ENCODE data around the gene HBE1. TPM values are rescaled to one million over a fixed set of nuclear protein-coding genes. Genes with fewer than 3 reads are reported as not detected.

The HBE1 gene
- total RNA-seq, 2 donors from 2014 or later: not detected

DNA sequence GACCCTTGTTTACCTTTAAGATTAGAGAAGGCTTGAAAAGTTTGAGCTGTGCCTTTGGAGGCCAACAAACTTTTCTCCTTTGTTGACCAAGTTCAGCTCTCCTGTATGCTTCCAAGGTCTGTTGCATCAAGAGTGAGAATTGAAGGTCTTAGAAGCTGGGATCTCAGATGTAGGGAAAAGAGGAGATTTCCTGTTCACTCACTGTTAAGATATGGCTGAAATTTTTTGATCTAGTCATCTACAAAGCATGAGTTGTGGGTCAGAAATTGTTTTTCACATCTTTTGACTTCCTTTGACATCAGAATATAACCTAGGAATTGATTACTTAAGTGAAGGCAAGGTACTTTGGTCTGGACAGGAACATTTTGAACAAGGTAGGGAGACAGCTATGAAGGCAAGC is 20.0 kb upstream of the HBE1 start:
- H3K27me3 ChIP-seq (replicated peaks; ENCODE audit: insufficient read depth): no peaks in the 10 kb centered on the region
- no peaks in the 10 kb centered on the region for H3K4me1 ChIP-seq (ENCODE audit: control insufficient read depth in 1 of 2, low read depth in 2 of 2)
- no peak overlapping the region for H3K27ac ChIP-seq
- no peaks in the 10 kb centered on the region for H3K9me3 ChIP-seq
- no peak for ATAC-seq (ENCODE audit: insufficient number of reproducible peaks, low FRiP score, low read depth)
- no peak overlapping the region for H3K4me3 ChIP-seq
- TF ChIP-seq, protein P1, sequence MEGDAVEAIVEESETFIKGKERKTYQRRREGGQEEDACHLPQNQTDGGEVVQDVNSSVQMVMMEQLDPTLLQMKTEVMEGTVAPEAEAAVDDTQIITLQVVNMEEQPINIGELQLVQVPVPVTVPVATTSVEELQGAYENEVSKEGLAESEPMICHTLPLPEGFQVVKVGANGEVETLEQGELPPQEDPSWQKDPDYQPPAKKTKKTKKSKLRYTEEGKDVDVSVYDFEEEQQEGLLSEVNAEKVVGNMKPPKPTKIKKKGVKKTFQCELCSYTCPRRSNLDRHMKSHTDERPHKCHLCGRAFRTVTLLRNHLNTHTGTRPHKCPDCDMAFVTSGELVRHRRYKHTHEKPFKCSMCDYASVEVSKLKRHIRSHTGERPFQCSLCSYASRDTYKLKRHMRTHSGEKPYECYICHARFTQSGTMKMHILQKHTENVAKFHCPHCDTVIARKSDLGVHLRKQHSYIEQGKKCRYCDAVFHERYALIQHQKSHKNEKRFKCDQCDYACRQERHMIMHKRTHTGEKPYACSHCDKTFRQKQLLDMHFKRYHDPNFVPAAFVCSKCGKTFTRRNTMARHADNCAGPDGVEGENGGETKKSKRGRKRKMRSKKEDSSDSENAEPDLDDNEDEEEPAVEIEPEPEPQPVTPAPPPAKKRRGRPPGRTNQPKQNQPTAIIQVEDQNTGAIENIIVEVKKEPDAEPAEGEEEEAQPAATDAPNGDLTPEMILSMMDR (IDR thresholded peaks at IDR 0.05): no peak
- no peaks in the 10 kb centered on the region for H3K36me3 ChIP-seq
- no peak for DNase-seq (ENCODE audit: low spot score)

DNA sequence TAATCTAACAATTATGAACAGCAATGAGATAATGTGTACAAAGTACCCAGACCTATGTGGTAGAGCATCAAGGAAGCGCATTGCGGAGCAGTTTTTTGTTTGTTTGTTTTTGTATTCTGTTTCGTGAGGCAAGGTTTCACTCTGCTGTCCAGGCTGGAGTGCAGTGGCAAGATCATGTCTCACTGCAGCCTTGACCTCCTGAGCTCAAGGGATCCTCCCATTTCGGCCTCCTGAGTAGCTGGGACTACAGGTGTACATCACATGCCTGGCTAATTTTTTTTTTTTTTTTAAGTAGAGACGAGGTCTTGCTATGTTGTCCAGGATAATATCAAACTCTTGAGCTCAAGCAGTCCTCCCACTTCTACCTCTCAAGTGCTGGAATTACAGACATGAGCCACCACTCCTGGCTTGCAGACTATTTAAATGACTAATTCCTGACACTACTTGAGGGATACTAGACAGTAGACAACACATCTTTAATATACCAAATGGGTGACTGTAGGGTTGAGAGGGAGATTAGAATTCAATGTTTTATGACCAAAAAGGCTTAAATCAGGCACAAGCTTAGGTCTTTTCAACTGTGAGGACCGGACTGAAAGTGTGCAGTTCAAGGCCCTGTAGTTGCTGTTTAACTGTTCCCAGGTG is 19.3 kb upstream of the HBE1 start:
- no peaks in the 10 kb centered on the region for H3K9me3 ChIP-seq
- TF ChIP-seq, protein P1 (IDR thresholded peaks at IDR 0.05): no peak
- ATAC-seq (ENCODE audit: insufficient number of reproducible peaks, low FRiP score, low read depth): no peak

DNA sequence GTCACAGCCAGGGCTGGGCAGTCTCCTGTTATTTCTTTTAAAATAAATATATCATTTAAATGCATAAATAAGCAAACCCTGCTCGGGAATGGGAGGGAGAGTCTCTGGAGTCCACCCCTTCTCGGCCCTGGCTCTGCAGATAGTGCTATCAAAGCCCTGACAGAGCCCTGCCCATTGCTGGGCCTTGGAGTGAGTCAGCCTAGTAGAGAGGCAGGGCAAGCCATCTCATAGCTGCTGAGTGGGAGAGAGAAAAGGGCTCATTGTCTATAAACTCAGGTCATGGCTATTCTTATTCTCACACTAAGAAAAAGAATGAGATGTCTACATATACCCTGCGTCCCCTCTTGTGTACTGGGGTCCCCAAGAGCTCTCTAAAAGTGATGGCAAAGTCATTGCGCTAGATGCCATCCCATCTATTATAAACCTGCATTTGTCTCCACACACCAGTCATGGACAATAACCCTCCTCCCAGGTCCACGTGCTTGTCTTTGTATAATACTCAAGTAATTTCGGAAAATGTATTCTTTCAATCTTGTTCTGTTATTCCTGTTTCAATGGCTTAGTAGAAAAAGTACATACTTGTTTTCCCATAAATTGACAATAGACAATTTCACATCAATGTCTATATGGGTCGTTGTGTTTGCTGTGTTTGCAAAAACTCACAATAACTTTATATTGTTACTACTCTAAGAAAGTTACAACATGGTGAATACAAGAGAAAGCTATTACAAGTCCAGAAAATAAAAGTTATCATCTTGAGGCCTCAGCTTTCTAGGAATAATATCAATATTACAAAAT is 18.6 kb upstream of the HBE1 start:
- TF ChIP-seq, protein P1 (IDR thresholded peaks at IDR 0.05): no peak
- Histone ChIP-seq H3K27me3 (replicated peaks; ENCODE audit: insufficient read depth) (no peaks in the 10 kb centered on the region), H3K4me3 (no peak overlapping the region), H3K4me1 (ENCODE audit: control insufficient read depth in 1 of 2, low read depth in 2 of 2) (no peaks in the 10 kb centered on the region), H3K9me3 (no peaks in the 10 kb centered on the region), H3K36me3 (no peaks in the 10 kb centered on the region), H3K27ac (no peak overlapping the region)
- DNase-seq (ENCODE audit: low spot score): no peak
- ATAC-seq (ENCODE audit: insufficient number of reproducible peaks, low FRiP score, low read depth): no peak

More for the DNA sequence above, 19.3 kb upstream of the HBE1 start:
- H3K4me1 ChIP-seq (ENCODE audit: control insufficient read depth in 1 of 2, low read depth in 2 of 2): no peaks in the 10 kb centered on the region
- no peaks in the 10 kb centered on the region for H3K27me3 ChIP-seq (replicated peaks; ENCODE audit: insufficient read depth)
- H3K27ac ChIP-seq: no peak overlapping the region
- no peaks in the 10 kb centered on the region for H3K36me3 ChIP-seq
- H3K4me3 ChIP-seq: no peak overlapping the region
- no peak for DNase-seq (ENCODE audit: low spot score)

DNA sequence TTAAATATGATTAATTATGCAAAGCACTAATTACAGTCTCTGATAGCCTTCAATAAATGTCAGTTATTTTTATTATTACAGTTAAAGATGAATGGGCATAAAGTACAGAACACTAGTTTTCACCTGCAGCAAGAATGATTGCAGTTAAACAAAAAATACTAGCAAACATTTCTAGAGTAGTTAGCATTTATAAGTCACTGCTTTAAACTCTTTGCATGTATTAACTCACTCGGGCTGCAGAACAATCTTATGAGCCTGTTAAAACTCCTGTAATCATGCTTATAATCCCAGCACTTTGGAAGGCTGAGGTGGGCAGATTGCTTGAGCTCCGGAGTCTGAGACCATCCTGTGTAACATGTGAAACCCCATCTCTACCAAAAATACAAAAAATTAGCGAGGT is 17.2 kb upstream of the HBE1 start:
- H3K4me1 ChIP-seq (ENCODE audit: control insufficient read depth in 1 of 2, low read depth in 2 of 2): no peaks in the 10 kb centered on the region
- no peak for ATAC-seq (ENCODE audit: insufficient number of reproducible peaks, low FRiP score, low read depth)
- no peaks in the 10 kb centered on the region for H3K9me3 ChIP-seq
- no peak for DNase-seq (ENCODE audit: low spot score)
- H3K4me3 ChIP-seq: no peak overlapping the region
- TF ChIP-seq, protein P1 (IDR thresholded peaks at IDR 0.05): no peak
- no peaks in the 10 kb centered on the region for H3K27me3 ChIP-seq (replicated peaks; ENCODE audit: insufficient read depth)
- no peak overlapping the region for H3K27ac ChIP-seq
- no peaks in the 10 kb centered on the region for H3K36me3 ChIP-seq

DNA sequence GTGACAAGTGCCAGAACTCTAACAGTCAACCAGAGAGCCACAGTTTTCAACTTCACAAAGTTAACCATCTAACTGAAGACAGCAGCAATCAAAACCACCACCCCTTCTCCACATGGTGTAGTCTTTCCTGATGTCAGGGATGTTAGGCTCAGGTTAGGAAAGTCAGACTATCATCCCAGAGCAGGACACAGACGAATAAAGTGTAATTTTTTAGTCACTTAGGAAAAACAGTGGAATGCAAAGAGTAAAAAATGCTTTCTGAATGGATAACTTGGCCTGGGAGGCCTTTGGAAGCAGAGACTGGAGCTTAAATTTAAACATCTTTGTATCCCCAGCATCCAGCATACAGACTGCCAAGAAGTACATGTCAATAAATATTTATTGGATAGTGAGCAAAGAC is 16.6 kb upstream of the HBE1 start:
- Histone ChIP-seq H3K36me3 (no peaks in the 10 kb centered on the region), H3K27me3 (replicated peaks; ENCODE audit: insufficient read depth) (no peaks in the 10 kb centered on the region), H3K4me1 (ENCODE audit: control insufficient read depth in 1 of 2, low read depth in 2 of 2) (no peaks in the 10 kb centered on the region), H3K4me3 (no peak overlapping the region), H3K27ac (no peak overlapping the region), H3K9me3 (no peaks in the 10 kb centered on the region)
- DNase-seq (ENCODE audit: low spot score): no peak
- TF ChIP-seq, protein P1 (IDR thresholded peaks at IDR 0.05): no peak
- no peak for ATAC-seq (ENCODE audit: insufficient number of reproducible peaks, low FRiP score, low read depth)
